ENCODE results near the gene CAPZA1.

CAPZA1 gene

DNA sequence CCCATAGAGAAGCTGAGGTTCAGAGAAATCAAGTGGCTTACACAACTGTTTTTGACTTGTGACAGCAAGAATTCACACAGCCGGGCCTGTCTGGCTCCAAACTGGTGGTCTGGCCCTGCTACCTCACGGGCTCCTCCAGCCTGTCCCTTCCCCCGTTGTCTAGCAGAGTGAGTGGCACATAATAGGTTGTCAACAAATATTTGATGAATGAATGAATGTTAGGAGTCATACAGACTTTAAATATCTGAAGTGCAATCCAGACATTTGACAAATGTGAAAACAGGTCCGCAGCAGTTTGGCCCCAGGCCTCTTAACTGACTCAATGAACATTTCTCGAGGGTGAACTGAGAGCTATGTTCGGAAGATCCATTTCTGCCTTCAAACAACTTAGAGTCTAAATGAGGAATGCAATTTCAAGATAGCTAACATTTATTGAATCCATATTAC, 88.4 kb downstream of the CAPZA1 start:
- H3K27ac ChIP-seq, result no peak overlapping the region
- TF ChIP-seq, protein P1, sequence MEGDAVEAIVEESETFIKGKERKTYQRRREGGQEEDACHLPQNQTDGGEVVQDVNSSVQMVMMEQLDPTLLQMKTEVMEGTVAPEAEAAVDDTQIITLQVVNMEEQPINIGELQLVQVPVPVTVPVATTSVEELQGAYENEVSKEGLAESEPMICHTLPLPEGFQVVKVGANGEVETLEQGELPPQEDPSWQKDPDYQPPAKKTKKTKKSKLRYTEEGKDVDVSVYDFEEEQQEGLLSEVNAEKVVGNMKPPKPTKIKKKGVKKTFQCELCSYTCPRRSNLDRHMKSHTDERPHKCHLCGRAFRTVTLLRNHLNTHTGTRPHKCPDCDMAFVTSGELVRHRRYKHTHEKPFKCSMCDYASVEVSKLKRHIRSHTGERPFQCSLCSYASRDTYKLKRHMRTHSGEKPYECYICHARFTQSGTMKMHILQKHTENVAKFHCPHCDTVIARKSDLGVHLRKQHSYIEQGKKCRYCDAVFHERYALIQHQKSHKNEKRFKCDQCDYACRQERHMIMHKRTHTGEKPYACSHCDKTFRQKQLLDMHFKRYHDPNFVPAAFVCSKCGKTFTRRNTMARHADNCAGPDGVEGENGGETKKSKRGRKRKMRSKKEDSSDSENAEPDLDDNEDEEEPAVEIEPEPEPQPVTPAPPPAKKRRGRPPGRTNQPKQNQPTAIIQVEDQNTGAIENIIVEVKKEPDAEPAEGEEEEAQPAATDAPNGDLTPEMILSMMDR (conservative IDR thresholded peaks at IDR 0.05), result no peak
- no peak for TF ChIP-seq ZFX (IDR thresholded peaks at IDR 0.05)

GRCh38 chr1:112708489-112708888, 88.9 kb downstream of the CAPZA1 start:
- H3K27ac ChIP-seq, result no peak overlapping the region
- TF ChIP-seq, protein P1 (conservative IDR thresholded peaks at IDR 0.05), result no peak
- no peak for TF ChIP-seq ZFX (IDR thresholded peaks at IDR 0.05)

GRCh38 chr1:112710159-112710558, 90.5 kb downstream of the CAPZA1 start:
- no peak overlapping the region for H3K27ac ChIP-seq
- no peak for TF ChIP-seq ZFX (IDR thresholded peaks at IDR 0.05)
- TF ChIP-seq, protein P1 (conservative IDR thresholded peaks at IDR 0.05), result no peak

GRCh38 chr1:112710586-112710985, 91.0 kb downstream of the CAPZA1 start:
- no peak overlapping the region for H3K27ac ChIP-seq
- no peak for TF ChIP-seq ZFX (IDR thresholded peaks at IDR 0.05)
- TF ChIP-seq, protein P1 (conservative IDR thresholded peaks at IDR 0.05), result no peak

DNA sequence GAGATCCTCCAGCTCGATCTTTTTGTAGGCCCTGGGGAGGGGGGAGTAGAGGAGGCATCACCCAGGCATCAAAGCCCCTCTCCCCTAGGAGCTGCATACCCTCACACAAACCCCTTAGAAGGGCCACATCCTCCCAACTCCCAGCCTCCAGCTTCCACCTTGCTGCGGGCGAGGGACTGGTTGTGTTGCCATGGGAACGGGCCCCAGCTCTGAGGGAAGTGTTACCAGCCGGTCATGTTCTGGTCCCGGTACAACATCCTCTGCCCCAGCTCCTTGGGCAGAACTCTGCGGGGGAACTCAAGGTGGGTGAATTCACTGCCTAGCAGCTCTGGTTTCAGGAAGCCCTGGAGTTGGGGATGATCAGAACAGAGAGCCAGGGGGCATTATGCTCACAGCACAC, 91.4 kb downstream of the CAPZA1 start:
- no peak overlapping the region for H3K27ac ChIP-seq
- TF ChIP-seq, protein P1 (conservative IDR thresholded peaks at IDR 0.05), result no peak
- no peak for TF ChIP-seq ZFX (IDR thresholded peaks at IDR 0.05)

DNA sequence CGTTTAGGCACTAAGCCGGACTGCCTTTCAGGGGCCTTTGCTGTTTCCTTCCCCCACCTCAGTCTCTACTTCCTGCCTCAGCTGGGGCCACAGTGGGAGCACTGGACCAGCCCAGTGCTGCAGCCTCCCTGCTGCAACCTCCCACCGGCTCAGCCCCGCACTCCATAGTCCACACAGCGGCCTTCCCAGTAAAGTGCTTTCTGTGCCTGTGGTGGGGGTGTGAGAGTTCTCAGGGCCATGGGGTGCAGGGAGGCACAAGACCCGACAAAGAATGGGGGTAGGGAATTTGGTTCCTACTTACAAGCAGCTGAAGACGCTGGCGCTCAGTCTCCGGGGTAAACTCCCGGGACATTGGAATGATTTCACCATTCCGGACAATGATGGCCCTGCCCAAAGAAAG, 92.0 kb downstream of the CAPZA1 start:
- TF ChIP-seq, protein P1 (conservative IDR thresholded peaks at IDR 0.05), result no peak
- TF ChIP-seq ZFX (IDR thresholded peaks at IDR 0.05), result no peak
- no peak overlapping the region for H3K27ac ChIP-seq

GRCh38 chr1:112712191-112712590, 92.6 kb downstream of the CAPZA1 start:
- no peak for TF ChIP-seq ZFX (IDR thresholded peaks at IDR 0.05)
- TF ChIP-seq, protein P1 (conservative IDR thresholded peaks at IDR 0.05), result no peak
- no peak overlapping the region for H3K27ac ChIP-seq
